ENCODE measurements around the gene ZSWIM2.
A peak's percentile ranks its signal among the peaks of the same experiment; 100 is the strongest.
"Not testable (repeated sequence)": the region's sequence is repeated elsewhere in the genome, so short reads cannot be mapped to it uniquely, and the experiment has no call there.

Gene ZSWIM2

GRCh38 chr2:186848873-186849578, at the start of gene ZSWIM2:
Gene ZSWIM2 (minus strand): TSS chr2:186849170. CDS start chr2:186849130, 40 bp downstream.
- peaks cover 5% of the 10 kb centered on the region; the same call in 1 of the 2 replicates for H3K4me1 ChIP-seq (ENCODE audit: control insufficient read depth, insufficient read depth, low read length)
- peaks cover 8% of the 10 kb centered on the region for H3K27me3 ChIP-seq (ENCODE audit: control insufficient read depth, insufficient read depth, low read length)
- no peaks in the 10 kb centered on the region for H3K9me3 ChIP-seq (ENCODE audit: control insufficient read depth, insufficient read depth, low read depth, low read length)
- H3K9ac ChIP-seq (ENCODE audit: low read length) = no peak within 1 kb of the TSS
- H3K27ac ChIP-seq (ENCODE audit: low read depth, low read length) = no peak within 1 kb of the TSS
- no peaks in the 10 kb centered on the region for H3K36me3 ChIP-seq (ENCODE audit: control insufficient read depth, insufficient read depth, low read length)
- H3K4me3 ChIP-seq (ENCODE audit: low read depth, low read length) = peak within 1 kb of the TSS; percentile 73

- not testable (repeated sequence) for H3K4me1 ChIP-seq (ENCODE audit: control insufficient read depth, insufficient read depth, low read length); H3K36me3 ChIP-seq (ENCODE audit: control insufficient read depth, insufficient read depth, low read length); H3K27ac ChIP-seq (ENCODE audit: low read depth, low read length); H3K27me3 ChIP-seq (ENCODE audit: control insufficient read depth, insufficient read depth, low read length); H3K9me3 ChIP-seq (ENCODE audit: control insufficient read depth, insufficient read depth, low read depth, low read length); H3K4me3 ChIP-seq (ENCODE audit: low read depth, low read length); H3K9ac ChIP-seq (ENCODE audit: low read length)
These were observed 47.2 kb upstream of the ZSWIM2 start for GRCh38 chr2:186896220-186896619.

- no peak overlapping the region for H3K9ac ChIP-seq (ENCODE audit: low read length)
- H3K36me3 ChIP-seq (ENCODE audit: control insufficient read depth, insufficient read depth, low read length) = no peaks in the 10 kb centered on the region
- no peaks in the 10 kb centered on the region for H3K4me1 ChIP-seq (ENCODE audit: control insufficient read depth, insufficient read depth, low read length)
- H3K27me3 ChIP-seq (ENCODE audit: control insufficient read depth, insufficient read depth, low read length) = no peaks in the 10 kb centered on the region
- H3K4me3 ChIP-seq (ENCODE audit: low read depth, low read length) = no peak overlapping the region
- H3K27ac ChIP-seq (ENCODE audit: low read depth, low read length) = no peak overlapping the region
- H3K9me3 ChIP-seq (ENCODE audit: control insufficient read depth, insufficient read depth, low read depth, low read length) = no peaks in the 10 kb centered on the region
These were observed 46.5 kb upstream of the ZSWIM2 start for GRCh38 chr2:186895451-186895850.

DNA sequence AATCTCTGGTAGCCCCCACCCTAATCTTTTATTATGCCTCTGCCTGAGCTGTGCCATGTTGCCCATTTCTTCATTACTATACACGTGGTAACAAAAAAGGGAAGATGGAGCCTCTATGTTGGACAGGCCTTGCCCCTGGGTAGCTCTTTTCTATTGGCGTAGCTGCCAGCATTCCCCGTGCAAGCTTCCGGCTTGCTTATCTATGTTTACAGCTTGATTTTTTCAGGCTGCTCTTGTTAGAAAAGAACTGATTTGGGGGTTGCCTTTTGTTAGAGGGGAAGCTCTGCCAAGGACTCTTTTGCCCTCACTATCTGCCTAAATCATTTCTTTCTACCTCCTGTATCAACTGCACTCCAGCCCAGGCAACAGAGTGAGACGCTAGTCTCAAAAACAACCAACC, 45.5 kb upstream of the ZSWIM2 start:
- H3K4me1 ChIP-seq (ENCODE audit: control insufficient read depth, insufficient read depth, low read length) = no peaks in the 10 kb centered on the region

DNA sequence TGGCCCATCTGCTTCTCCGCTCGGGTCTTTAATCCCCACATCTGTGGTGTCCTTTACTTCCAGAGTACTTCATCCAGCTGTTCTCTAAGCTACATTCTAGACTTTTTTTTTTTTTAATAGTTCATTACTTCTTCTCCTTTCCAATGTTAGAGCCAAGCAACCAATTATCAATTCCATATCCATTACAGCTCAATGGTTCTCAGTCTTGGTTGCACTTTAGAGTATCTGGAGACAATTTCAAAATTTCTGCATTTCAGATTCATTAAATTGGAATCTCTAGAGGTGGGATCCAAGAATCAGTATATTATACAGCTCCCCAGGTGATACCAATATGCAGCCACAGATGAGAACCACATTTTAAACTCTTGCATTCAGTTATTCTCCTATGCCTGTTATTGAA, 43.9 kb upstream of the ZSWIM2 start:
- no peak overlapping the region for H3K27ac ChIP-seq (ENCODE audit: low read depth, low read length)
- no peaks in the 10 kb centered on the region for H3K36me3 ChIP-seq (ENCODE audit: control insufficient read depth, insufficient read depth, low read length)
- H3K4me1 ChIP-seq (ENCODE audit: control insufficient read depth, insufficient read depth, low read length) = no peaks in the 10 kb centered on the region
- no peak overlapping the region for H3K4me3 ChIP-seq (ENCODE audit: low read depth, low read length)
- H3K9me3 ChIP-seq (ENCODE audit: control insufficient read depth, insufficient read depth, low read depth, low read length) = no peaks in the 10 kb centered on the region
- H3K27me3 ChIP-seq (ENCODE audit: control insufficient read depth, insufficient read depth, low read length) = no peaks in the 10 kb centered on the region
- H3K9ac ChIP-seq (ENCODE audit: low read length) = no peak overlapping the region

More for the DNA sequence above, 45.5 kb upstream of the ZSWIM2 start:
- Histone ChIP-seq H3K27ac (ENCODE audit: low read depth, low read length) (no peak overlapping the region), H3K9ac (ENCODE audit: low read length) (no peak overlapping the region), H3K4me3 (ENCODE audit: low read depth, low read length) (no peak overlapping the region), H3K27me3 (ENCODE audit: control insufficient read depth, insufficient read depth, low read length) (no peaks in the 10 kb centered on the region), H3K36me3 (ENCODE audit: control insufficient read depth, insufficient read depth, low read length) (no peaks in the 10 kb centered on the region), H3K9me3 (ENCODE audit: control insufficient read depth, insufficient read depth, low read depth, low read length) (no peaks in the 10 kb centered on the region)

DNA sequence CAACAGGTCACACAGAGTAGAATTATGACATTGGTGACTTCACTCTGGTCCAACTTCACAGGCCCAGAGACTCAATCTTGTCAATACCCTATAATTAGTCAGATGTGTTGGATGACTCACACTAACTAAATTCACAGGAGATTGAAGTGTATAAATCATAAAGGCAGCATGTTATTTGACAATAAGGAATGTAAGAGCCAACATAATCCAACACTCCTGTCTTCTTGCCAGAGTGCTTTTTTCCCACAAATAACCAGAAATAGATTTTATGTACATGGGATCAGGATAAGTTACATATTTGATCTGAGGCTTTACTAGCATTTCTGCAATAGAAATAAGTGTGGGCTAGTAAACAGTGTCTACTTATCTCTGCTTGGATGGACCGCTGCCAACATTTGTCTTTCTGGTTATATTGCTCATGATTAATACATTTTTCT, 42.2 kb upstream of the ZSWIM2 start:
- H3K27ac ChIP-seq (ENCODE audit: low read depth, low read length) = no peak overlapping the region
- H3K9me3 ChIP-seq (ENCODE audit: control insufficient read depth, insufficient read depth, low read depth, low read length) = no peaks in the 10 kb centered on the region
- no peaks in the 10 kb centered on the region for H3K27me3 ChIP-seq (ENCODE audit: control insufficient read depth, insufficient read depth, low read length)
- H3K4me1 ChIP-seq (ENCODE audit: control insufficient read depth, insufficient read depth, low read length) = no peaks in the 10 kb centered on the region
- H3K4me3 ChIP-seq (ENCODE audit: low read depth, low read length) = no peak overlapping the region
- no peak overlapping the region for H3K9ac ChIP-seq (ENCODE audit: low read length)
- H3K36me3 ChIP-seq (ENCODE audit: control insufficient read depth, insufficient read depth, low read length) = no peaks in the 10 kb centered on the region

DNA sequence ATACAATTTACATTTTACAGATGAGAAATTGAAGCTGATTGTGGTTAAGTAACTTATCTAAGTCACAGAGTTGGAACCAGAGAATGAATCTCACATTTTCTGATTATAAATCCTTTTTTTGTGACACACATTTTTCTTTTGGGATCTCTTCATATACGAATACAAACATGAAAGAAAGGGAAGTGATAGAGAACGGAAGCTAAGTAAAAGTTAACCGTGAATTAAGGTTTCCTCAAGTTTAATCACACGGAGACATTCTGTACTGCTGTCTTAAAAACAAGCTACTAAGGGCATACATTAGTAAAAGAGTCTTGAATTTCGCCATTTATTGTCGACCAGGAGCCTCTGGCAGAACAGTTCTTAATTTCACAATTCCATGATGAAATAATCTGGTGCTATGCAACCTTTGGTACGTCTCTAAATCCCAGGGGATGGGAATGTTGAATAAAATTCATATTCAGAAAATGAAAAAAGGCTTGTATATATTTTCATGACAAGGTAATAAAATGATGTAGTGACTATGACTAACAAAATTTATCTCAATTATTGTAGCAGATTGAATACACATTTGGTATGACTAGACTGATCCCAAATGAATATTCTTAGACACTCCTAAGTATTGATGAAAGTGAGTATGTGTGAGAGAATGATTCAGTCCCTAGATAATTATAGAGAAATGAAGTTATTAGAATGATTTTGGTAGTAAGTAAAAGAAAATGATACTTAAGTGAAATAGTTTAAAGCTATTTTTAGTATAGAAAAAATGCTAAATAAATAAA, 40.3 kb upstream of the ZSWIM2 start:
- no peaks in the 10 kb centered on the region for H3K9me3 ChIP-seq (ENCODE audit: control insufficient read depth, insufficient read depth, low read depth, low read length)
- H3K27me3 ChIP-seq (ENCODE audit: control insufficient read depth, insufficient read depth, low read length) = no peaks in the 10 kb centered on the region
- H3K36me3 ChIP-seq (ENCODE audit: control insufficient read depth, insufficient read depth, low read length) = no peaks in the 10 kb centered on the region
- no peak overlapping the region for H3K27ac ChIP-seq (ENCODE audit: low read depth, low read length)
- no peaks in the 10 kb centered on the region for H3K4me1 ChIP-seq (ENCODE audit: control insufficient read depth, insufficient read depth, low read length)
- no peak overlapping the region for H3K9ac ChIP-seq (ENCODE audit: low read length)
- H3K4me3 ChIP-seq (ENCODE audit: low read depth, low read length) = no peak overlapping the region

DNA sequence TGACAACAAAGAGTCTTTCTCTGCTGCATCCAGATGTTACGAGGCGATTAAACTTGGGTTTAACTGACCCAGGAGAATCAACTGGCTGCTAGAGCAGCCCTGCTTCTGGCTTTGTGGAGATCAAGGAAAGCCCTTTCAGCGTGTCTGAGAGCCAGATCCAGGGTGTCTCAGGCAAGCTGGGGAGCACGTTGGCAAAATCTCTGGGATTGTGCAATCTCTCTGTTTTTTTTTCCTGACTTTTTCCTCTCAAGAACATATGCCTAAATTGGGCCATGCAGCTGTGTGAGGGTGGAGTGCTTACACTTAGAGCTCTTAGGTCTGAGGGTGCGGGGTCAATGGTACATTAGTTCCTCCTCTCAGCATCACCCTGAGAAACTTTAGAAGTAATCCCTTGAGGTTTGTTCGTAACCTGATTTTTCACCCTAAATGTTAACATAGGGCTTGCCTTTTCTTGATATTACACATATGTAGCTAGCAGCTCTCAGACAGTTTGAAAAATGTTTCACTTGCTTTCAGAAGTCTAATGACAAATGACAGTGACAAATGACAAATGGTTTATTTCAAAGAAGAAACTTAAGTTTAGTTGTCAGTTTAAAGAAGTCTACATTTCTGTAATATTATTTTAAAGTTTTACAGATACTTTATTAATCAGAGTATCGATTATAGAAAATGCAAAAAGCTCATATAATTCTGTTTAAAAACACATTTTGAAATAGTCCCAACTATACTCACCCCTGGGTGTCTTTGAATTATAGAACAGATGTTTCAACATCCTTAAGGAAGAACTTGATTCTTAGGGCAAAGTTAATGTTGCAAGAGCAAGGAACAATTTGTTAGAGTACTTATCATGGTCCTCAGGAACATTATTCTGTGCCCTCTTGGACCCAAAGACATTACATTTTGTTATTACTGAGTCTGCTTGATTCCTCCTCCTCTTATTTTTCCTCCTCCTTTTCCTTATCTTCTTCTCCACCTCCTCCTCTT, 38.4 kb upstream of the ZSWIM2 start:
- Histone ChIP-seq H3K36me3 (ENCODE audit: control insufficient read depth, insufficient read depth, low read length) (no peaks in the 10 kb centered on the region), H3K9me3 (ENCODE audit: control insufficient read depth, insufficient read depth, low read depth, low read length) (no peaks in the 10 kb centered on the region; the same call in 1 of the 2 replicates), H3K9ac (ENCODE audit: low read length) (no peak overlapping the region), H3K4me3 (ENCODE audit: low read depth, low read length) (no peak overlapping the region), H3K27me3 (ENCODE audit: control insufficient read depth, insufficient read depth, low read length) (no peaks in the 10 kb centered on the region), H3K4me1 (ENCODE audit: control insufficient read depth, insufficient read depth, low read length) (no peaks in the 10 kb centered on the region), H3K27ac (ENCODE audit: low read depth, low read length) (no peak overlapping the region)

DNA sequence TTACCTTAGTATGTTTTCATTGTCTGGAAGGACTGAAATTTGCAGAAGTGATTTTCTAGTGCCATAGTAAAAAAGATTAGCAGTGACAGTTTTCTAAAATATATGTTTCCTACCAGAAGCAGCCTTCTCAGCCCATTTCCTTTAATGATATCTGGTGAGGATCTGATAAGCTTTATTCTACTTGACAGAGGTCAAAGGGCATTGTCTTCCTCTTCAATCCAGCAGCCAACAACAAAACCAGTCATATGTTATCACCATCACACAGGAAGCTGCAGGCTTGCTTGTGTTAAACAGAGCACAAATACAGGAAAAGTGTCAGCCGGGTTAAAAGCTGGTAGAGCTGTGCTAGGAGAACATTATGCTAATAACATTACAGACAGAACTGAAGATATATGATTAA, 35.6 kb upstream of the ZSWIM2 start:
- Histone ChIP-seq H3K27ac (ENCODE audit: low read depth, low read length) (no peak overlapping the region), H3K36me3 (ENCODE audit: control insufficient read depth, insufficient read depth, low read length) (no peaks in the 10 kb centered on the region), H3K4me3 (ENCODE audit: low read depth, low read length) (no peak overlapping the region), H3K9me3 (ENCODE audit: control insufficient read depth, insufficient read depth, low read depth, low read length) (no peaks in the 10 kb centered on the region; the same call in 1 of the 2 replicates), H3K27me3 (ENCODE audit: control insufficient read depth, insufficient read depth, low read length) (no peaks in the 10 kb centered on the region), H3K4me1 (ENCODE audit: control insufficient read depth, insufficient read depth, low read length) (no peaks in the 10 kb centered on the region), H3K9ac (ENCODE audit: low read length) (no peak overlapping the region)

- H3K27me3 ChIP-seq (ENCODE audit: control insufficient read depth, insufficient read depth, low read length) = no peaks in the 10 kb centered on the region
These were observed 34.7 kb upstream of the ZSWIM2 start for GRCh38 chr2:186883666-186884065.

More at GRCh38 chr2:186883666-186884065, 34.7 kb upstream of the ZSWIM2 start:
- no peaks in the 10 kb centered on the region; the same call in 1 of the 2 replicates for H3K9me3 ChIP-seq (ENCODE audit: control insufficient read depth, insufficient read depth, low read depth, low read length)
- H3K27ac ChIP-seq (ENCODE audit: low read depth, low read length) = no peak overlapping the region
- no peaks in the 10 kb centered on the region for H3K36me3 ChIP-seq (ENCODE audit: control insufficient read depth, insufficient read depth, low read length)
- H3K4me1 ChIP-seq (ENCODE audit: control insufficient read depth, insufficient read depth, low read length) = no peaks in the 10 kb centered on the region
- H3K4me3 ChIP-seq (ENCODE audit: low read depth, low read length) = no peak overlapping the region
- H3K9ac ChIP-seq (ENCODE audit: low read length) = no peak overlapping the region
